ENCODE data around the gene PCLAF.

DNA sequence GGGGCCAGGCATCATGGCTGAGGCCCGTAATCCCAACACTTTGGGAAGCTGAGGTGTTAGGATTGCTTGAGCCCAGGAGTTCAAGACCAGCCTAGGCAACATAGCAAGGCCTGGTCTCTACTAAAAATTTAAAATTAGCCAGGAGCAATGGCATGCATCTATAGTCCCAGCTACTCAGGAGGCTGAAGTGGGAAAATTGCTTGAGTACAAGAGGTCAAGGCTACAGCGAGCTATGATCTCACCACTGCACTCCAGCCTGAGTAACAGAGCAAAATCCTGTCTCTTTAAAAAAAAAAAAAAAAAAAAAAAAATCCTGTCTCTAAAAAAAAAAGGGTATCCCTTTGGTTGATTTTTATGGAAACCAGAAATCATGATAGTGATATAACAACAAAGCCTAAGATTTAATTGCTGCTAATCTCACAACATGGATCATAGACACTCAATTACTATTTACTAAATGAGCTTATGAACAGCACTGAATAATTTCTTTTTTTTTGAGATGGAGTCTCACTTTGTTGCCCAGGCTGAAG is 12.1 kb downstream of the PCLAF start:
- TF ChIP-seq RAD21 (IDR thresholded peaks at IDR 0.05; ENCODE audit: low read length) = no peak
- no peak for TF ChIP-seq POLR2A (IDR thresholded peaks at IDR 0.05; ENCODE audit: low read depth, low read length)
- TF ChIP-seq, protein P1, sequence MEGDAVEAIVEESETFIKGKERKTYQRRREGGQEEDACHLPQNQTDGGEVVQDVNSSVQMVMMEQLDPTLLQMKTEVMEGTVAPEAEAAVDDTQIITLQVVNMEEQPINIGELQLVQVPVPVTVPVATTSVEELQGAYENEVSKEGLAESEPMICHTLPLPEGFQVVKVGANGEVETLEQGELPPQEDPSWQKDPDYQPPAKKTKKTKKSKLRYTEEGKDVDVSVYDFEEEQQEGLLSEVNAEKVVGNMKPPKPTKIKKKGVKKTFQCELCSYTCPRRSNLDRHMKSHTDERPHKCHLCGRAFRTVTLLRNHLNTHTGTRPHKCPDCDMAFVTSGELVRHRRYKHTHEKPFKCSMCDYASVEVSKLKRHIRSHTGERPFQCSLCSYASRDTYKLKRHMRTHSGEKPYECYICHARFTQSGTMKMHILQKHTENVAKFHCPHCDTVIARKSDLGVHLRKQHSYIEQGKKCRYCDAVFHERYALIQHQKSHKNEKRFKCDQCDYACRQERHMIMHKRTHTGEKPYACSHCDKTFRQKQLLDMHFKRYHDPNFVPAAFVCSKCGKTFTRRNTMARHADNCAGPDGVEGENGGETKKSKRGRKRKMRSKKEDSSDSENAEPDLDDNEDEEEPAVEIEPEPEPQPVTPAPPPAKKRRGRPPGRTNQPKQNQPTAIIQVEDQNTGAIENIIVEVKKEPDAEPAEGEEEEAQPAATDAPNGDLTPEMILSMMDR (conservative IDR thresholded peaks at IDR 0.05; ENCODE audit: low read depth, low read length) = no peak
- TF ChIP-seq, protein P2, sequence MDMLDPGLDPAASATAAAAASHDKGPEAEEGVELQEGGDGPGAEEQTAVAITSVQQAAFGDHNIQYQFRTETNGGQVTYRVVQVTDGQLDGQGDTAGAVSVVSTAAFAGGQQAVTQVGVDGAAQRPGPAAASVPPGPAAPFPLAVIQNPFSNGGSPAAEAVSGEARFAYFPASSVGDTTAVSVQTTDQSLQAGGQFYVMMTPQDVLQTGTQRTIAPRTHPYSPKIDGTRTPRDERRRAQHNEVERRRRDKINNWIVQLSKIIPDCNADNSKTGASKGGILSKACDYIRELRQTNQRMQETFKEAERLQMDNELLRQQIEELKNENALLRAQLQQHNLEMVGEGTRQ (IDR thresholded peaks at IDR 0.05; ENCODE audit: low read depth, low read length) = no peak
- TF ChIP-seq MAZ (IDR thresholded peaks at IDR 0.05; ENCODE audit: borderline replicate concordance, low read depth, low read length) = no peak
- TF ChIP-seq MAFK (IDR thresholded peaks at IDR 0.05; ENCODE audit: low read depth, low read length) = no peak
- no peak for TF ChIP-seq MXI1 (IDR thresholded peaks at IDR 0.05; ENCODE audit: borderline replicate concordance, low read depth, low read length)
- TF ChIP-seq RCOR1 (IDR thresholded peaks at IDR 0.05; ENCODE audit: insufficient replicate concordance, low read length) = no peak
- no peak for TF ChIP-seq CEBPB (IDR thresholded peaks at IDR 0.05; ENCODE audit: low read depth, low read length)
- no peak for TF ChIP-seq BHLHE40 (IDR thresholded peaks at IDR 0.05; ENCODE audit: low read depth, low read length)
- no peak for TF ChIP-seq FOS (IDR thresholded peaks at IDR 0.05; ENCODE audit: low read depth, low read length)
- TF ChIP-seq, protein P3, sequence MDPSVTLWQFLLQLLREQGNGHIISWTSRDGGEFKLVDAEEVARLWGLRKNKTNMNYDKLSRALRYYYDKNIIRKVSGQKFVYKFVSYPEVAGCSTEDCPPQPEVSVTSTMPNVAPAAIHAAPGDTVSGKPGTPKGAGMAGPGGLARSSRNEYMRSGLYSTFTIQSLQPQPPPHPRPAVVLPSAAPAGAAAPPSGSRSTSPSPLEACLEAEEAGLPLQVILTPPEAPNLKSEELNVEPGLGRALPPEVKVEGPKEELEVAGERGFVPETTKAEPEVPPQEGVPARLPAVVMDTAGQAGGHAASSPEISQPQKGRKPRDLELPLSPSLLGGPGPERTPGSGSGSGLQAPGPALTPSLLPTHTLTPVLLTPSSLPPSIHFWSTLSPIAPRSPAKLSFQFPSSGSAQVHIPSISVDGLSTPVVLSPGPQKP (IDR thresholded peaks at IDR 0.05; ENCODE audit: borderline replicate concordance, low read depth, low read length) = no peak
- TF ChIP-seq CHD1 (IDR thresholded peaks at IDR 0.05; ENCODE audit: low read depth, low read length) = no peak
- TF ChIP-seq SMC3 (IDR thresholded peaks at IDR 0.05; ENCODE audit: low read depth, low read length) = no peak
